Thyroid gland (tissue), 4 donors: ENCODE results near the gene IGFL3.

Experiments
- CTCF ChIP-seq, 6 experiments: fragments of 200-600 bp in 3 of 6; fragments of 450-650 bp in 3 of 6; sonication (generic) in 3 of 6; IDR thresholded peaks; one replicate each; pipeline ENCODE4 v1.5.1; 2016 to 2019; ENCODE audit warnings: antibody characterized with exemption in 6 of 6, mild to moderate bottlenecking in 2 of 6, inconsistent platforms in 1 of 6, moderate library complexity in 1 of 6
- POLR2A ChIP-seq, 2 donors: fragments of 450-650 bp; IDR thresholded peaks; one replicate each; pipeline ENCODE4 v1.6.1; 2017; ENCODE audit warnings: antibody characterized with exemption in 2 of 2, mild to moderate bottlenecking in 2 of 2, moderate library complexity in 1 of 2

GRCh38 chr19:46125447-46125846, 959 bp upstream of the IGFL3 start:
- TF ChIP-seq CTCF (IDR thresholded peaks at IDR 0.05) (no peak), POLR2A (IDR thresholded peaks at IDR 0.05) (no peak)
